ENCODE results near the gene TMPRSS4.

DNA sequence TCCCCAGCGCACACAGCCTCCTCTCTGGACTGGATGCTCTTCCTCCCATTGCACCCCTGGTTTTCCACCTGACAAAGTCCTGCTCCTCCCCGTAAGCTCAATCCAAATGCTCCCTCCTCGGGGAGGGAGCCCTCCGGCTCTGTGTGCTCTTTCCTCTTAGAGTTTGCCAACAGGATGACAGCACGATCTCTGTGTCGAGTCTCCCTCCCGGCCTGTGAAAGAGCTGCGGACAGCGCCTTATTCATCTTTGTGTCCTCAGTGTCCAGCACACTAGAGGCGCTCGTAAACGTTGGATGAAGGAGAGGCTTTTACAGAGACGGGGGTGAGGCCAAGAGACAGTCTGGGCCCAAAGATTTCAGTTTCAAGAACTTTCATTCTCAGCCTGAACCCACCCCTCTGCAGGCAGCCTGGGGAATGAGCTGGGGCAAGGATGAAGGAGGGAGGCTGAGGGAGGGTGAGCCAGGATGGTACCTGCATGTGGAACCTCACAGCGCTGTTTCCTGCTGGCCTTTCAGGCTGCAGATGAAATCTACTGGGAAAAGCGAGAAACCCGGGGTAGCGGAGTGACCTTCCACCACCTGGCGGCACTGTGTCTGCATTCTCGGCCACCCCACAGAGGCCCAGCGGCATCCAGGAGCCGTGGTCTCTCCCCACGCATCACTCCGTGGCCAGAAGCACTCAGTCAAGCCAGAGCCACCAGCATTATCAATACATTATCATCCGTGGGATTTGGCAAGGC is 8.5 kb upstream of the TMPRSS4 start:
- no peak for TF ChIP-seq CEBPB (IDR thresholded peaks at IDR 0.05; ENCODE audit: borderline replicate concordance, low read depth, low read length)
- no peak for TF ChIP-seq ZNF841 (CRISPR knock-in tag; IDR thresholded peaks at IDR 0.05; ENCODE audit: borderline replicate concordance)
- TF ChIP-seq ZNF792 (CRISPR knock-in tag; IDR thresholded peaks at IDR 0.05): no peak
- peak; percentile 62 for TF ChIP-seq RAD21 (CRISPR knock-in tag; IDR thresholded peaks at IDR 0.05)
- TF ChIP-seq ESRRA (CRISPR knock-in tag; IDR thresholded peaks at IDR 0.05; ENCODE audit: low read depth): no peak
- no peak for TF ChIP-seq BRCA1 (CRISPR knock-in tag; IDR thresholded peaks at IDR 0.05)

All from HepG2 (cell line).